GM18519 (cell line): ENCODE data around the gene ZBTB48.
"Not testable (repeated sequence)": the region's sequence is repeated elsewhere in the genome, so short reads cannot be mapped to it uniquely, and the experiment has no call there.

Experiments
- ATAC-seq: cut with Tn5 transposase; IDR thresholded peaks from one replicate; pipeline ENCODE4 v1.9.1; 2021; ENCODE audit warnings: mild to moderate bottlenecking, moderate library complexity; ENCODE audit not compliant: unreplicated experiment, low FRiP score

Gene ZBTB48

DNA sequence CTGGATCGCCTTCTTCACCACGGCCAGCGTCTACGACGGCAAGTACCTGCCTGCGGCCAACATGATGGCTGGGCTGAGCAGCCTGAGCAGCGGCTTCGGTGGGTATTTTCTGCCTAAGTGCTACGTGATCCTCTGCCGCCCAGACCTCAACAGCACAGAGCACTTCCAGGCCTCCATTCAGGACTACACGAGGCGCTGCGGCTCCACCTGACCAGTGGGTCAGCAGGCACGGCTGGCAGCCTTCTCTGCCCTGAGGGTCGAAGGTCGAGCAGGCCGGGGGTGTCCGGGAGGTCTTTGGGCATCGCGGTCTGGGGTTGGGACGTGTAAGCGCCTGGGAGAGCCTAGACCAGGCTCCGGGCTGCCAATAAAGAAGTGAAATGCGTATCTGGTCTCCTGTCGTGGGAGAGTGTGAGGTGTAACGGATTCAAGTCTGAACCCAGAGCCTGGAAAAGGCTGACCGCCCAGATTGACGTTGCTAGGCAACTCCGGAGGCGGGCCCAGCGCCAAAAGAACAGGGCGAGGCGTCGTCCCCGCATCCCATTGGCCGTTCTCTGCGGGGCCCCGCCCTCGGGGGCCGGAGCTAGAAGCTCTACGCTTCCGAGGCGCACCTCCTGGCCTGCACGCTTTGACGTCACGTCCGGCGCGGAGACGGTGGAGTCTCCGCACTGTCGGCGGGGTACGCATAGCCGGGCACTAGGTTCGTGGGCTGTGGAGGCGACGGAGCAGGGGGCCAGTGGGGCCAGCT lies at the start of gene ZBTB48:
TSS of gene ZBTB48 (plus strand) at position 621 of the 745 bp plus-strand sequence. CDS start 616 bp downstream, outside the sequence.
- peak; percentile 88 for ATAC-seq

GRCh38 chr1:6530504-6531160 lies 49.2 kb upstream of the ZBTB48 start:
- no peak for ATAC-seq

DNA sequence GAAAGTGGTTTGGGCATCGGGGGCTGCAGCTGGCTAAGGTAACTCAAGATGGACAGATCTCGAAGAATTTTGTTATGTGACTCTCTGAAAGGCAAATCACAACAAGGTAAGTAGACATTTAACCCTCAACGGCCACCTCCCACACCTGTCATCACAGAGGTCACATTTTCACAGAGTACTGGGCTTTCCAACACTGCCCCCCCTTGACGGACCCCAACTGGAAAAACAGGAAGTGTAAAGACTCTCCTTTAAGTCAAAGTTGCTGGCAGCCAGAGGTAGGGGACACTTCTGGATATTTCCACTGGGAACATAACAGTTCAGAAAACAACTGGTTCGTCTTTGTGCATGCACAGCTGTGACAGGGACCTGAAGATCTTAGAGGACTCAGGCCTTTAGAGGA lies 47.8 kb upstream of the ZBTB48 start:
- no peak for ATAC-seq

GRCh38 chr1:6534248-6534822 lies 45.5 kb upstream of the ZBTB48 start:
- ATAC-seq: no peak

- no peak for ATAC-seq
Observed at GRCh38 chr1:6535214-6535613, 44.6 kb upstream of the ZBTB48 start.

GRCh38 chr1:6536291-6536690 lies 43.5 kb upstream of the ZBTB48 start:
- ATAC-seq: no peak

GRCh38 chr1:6538956-6539355 lies 40.8 kb upstream of the ZBTB48 start:
- ATAC-seq: no peak

DNA sequence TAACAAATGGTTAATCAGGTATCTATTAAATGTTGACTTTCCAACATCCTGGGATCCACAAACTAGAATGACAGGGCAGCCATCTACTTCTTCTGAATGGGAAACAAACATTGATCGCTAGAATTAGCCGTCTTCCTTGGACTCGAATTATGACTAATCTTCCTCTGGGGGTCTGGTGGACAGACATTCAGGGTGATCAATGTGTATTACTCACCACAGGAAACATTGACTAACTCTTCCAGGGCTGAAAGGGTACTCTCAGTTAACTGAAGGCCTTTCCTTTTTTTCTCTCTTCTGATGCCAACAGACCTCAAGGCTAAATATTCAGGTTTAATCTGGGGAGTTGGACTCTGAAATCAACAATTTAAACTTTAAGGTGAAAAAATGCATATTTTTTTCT lies 35.0 kb upstream of the ZBTB48 start:
- no peak for ATAC-seq

DNA sequence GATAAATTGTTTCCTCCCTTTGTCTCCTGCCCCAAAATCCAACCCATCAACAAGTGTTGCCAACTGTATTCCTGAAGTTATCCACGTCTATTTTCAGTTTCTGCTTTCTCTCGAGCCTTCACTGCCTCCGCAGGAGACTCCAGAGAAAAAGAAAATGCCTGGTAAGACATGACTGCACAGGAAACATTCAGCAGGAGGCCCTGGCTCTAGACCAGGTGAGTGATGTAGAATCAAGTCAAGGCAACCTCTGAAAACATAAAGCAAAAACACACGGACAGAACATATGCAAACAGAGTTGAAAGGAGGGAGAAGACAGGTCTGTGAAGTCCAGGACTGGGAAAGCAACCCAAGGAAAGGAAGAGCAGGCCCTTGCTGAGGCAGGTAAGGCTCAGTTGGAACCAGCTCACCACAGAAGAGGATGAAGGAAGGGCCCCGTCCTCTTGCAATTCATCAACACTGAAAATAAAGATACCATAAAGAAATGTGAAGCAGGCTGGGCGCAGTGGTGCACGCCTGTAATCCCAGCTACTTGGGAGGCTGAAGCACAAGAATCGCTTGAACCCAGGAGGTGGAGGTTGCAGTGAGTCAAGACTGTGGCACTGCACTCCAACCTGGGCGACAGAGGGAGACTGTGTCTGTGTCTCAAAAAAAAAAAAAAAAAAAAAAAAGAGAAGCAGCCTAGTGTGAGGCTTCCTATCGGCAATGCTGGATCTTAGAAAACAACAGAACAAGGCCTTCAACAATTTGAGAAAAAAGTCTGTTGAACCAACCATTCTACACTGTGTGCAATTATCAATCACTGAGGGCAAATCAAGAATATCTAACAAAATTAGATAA lies 34.3 kb upstream of the ZBTB48 start:
- no peak for ATAC-seq

DNA sequence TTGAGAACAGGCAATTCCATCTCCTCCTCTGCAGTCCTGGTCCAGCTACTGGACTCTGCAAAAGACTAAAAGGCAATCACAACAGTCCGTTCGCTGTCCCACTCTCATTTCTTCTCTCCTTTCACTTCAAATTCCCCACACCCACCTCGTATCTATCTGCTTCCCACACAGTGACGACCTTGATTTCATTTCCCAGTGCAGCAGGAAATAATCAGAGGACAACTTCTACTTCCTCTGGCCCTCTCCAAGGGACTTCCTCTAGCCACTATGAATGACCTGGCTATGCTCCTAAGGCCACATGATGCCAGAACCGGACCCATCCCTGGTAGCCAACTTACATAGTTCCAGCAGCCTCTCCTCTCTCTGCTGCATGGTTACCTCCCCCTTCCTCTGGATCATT lies 33.5 kb upstream of the ZBTB48 start:
- no peak for ATAC-seq

GRCh38 chr1:6547301-6547700 lies 32.5 kb upstream of the ZBTB48 start:
- ATAC-seq: no peak

GRCh38 chr1:6554031-6554906 lies 25.5 kb upstream of the ZBTB48 start, which contains the start of gene NOL9:
Gene NOL9 (minus strand): TSS chr1:6554513. CDS start chr1:6554502, 11 bp downstream.
- ATAC-seq: peak; percentile 84

- ATAC-seq: no peak
Observed at GRCh38 chr1:6554907-6555778, 24.7 kb upstream of the ZBTB48 start, which contains the start of gene TAS1R1. Gene TAS1R1 (plus strand): TSS chr1:6555307. CDS start chr1:6555374, 67 bp downstream.

- no peak for ATAC-seq
Observed at GRCh38 chr1:6557597-6557996, 22.2 kb upstream of the ZBTB48 start.

DNA sequence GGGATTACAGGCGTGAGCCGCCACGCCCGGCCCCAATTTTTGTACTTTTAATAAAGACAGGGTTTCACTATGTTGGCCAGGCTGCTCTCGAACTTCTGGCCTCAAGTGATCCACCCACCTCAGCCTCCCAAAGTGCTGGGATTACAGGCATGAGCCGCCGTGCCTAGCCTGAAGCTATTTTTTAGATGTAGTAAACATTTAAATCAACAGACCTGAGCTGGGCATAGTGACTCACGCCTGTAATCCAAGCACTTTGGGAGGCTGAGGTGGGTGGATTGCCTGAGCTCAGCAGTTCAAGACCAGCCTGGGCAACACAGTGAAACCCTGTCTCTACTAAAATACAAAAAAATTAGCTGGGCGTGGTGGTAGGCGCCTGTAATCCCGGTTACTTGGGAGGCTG lies 20.6 kb upstream of the ZBTB48 start:
- not testable (repeated sequence) for ATAC-seq

GRCh38 chr1:6560267-6560666 lies 19.5 kb upstream of the ZBTB48 start:
- no peak for ATAC-seq

DNA sequence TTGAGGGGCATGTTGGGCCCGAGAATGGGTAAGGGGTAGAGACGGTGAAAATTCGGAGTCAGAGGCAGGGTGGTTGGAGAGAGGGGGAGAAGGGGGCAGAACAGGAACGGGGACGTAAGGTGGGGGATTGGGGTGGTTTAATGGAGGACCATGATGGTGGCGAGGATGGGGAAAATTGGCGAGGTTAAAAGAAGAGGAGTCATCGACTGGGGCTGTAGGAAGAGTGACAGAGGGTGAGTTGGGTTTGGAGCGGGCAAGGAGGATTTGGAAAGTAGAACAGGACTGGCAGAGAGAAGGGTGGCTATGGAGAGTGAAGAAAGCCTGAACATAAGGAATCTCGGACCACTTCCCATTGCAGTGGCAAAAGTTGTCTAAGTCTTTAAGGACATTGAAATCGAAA lies 10.8 kb upstream of the ZBTB48 start:
- no peak for ATAC-seq

DNA sequence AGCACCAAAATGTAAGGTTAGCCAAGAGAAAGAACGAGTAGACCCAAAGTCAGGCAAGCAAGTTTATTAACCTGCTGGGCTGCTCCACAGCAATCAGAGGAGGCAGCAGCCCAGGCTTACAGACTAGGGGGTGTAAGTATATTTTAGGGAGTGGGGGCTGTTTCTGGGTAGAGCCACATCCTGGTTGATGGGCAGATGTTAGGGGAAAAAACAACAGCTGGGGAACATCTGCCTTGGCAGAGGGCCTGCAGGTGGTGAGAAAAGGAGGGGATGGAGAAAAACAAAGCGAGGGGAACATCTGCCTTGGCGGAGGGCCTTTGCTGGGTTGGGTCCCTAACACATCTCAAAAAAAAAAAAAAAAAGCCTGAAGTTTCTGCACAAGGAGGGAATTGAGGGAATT lies 9.7 kb upstream of the ZBTB48 start:
- ATAC-seq: no peak

- ATAC-seq: no peak
Observed at GRCh38 chr1:6570987-6571386, 8.8 kb upstream of the ZBTB48 start.
